Endothelial cell (in vitro differentiated cells): ENCODE measurements around the gene CCN6. TPM values are rescaled to one million over a fixed set of nuclear protein-coding genes. Genes with fewer than 3 reads are reported as not detected.
"Not testable (repeated sequence)": the region's sequence is repeated elsewhere in the genome, so short reads cannot be mapped to it uniquely, and the experiment has no call there.

Experiments used
- DNase-seq: peaks from one replicate; pipeline ENCODE4 v3.0.0; 2021; ENCODE audit warnings: low spot score
- H3K27ac Mint-ChIP-seq: one replicate; pipeline ENCODE4 v1.8.0; 2021; ENCODE audit warnings: mixed read lengths, inconsistent platforms; ENCODE audit not compliant: unreplicated experiment
- H3K27me3 Mint-ChIP-seq: one replicate; pipeline ENCODE4 v1.8.0; 2021; ENCODE audit warnings: mild to moderate bottlenecking, moderate library complexity, mixed read lengths, inconsistent platforms; ENCODE audit not compliant: unreplicated experiment
- H3K36me3 Mint-ChIP-seq: one replicate; pipeline ENCODE4 v1.8.0; 2021; ENCODE audit warnings: mild to moderate bottlenecking, low read depth, mixed read lengths, inconsistent platforms; ENCODE audit not compliant: unreplicated experiment
- H3K4me1 Mint-ChIP-seq: one replicate; pipeline ENCODE4 v1.8.0; 2021; ENCODE audit warnings: mild to moderate bottlenecking, mixed read lengths, inconsistent platforms; ENCODE audit not compliant: unreplicated experiment
- H3K4me3 Mint-ChIP-seq: one replicate; pipeline ENCODE4 v1.8.0; 2021; ENCODE audit warnings: mild to moderate bottlenecking, mixed read lengths, inconsistent platforms; ENCODE audit not compliant: unreplicated experiment
- H3K9me3 Mint-ChIP-seq: one replicate; pipeline ENCODE4 v1.8.0; 2021; ENCODE audit warnings: mixed read lengths, inconsistent platforms; ENCODE audit not compliant: unreplicated experiment
- total RNA-seq: library from RNA; stranded (reverse); fragmentation: NEBNext Ultra II Directional; extraction: Animal tissue kit (Norgen Biotek cat#: 25700); gene quantifications from one replicate; pipeline ENCODE4 v1.2.1, GENCODE V29; 2021; ENCODE audit not compliant: unreplicated experiment
- TF ChIP-seq, protein P1 (sequence below): fragments of 200-600 bp; sonication (generic); IDR thresholded peaks from one replicate; pipeline ENCODE4 v1.5.0; 2021; ENCODE audit warnings: antibody characterized with exemption; ENCODE audit not compliant: unreplicated experiment

Gene CCN6
- total RNA-seq, 1 donor from 2014 or later, result not detected

- no peaks in the 10 kb centered on the region for H3K36me3 Mint-ChIP-seq
- no peak overlapping the region for H3K27ac Mint-ChIP-seq
- H3K9me3 Mint-ChIP-seq, result no peaks in the 10 kb centered on the region
- H3K27me3 Mint-ChIP-seq, result no peaks in the 10 kb centered on the region
- peaks cover 2% of the 10 kb centered on the region for H3K4me1 Mint-ChIP-seq
- H3K4me3 Mint-ChIP-seq, result no peak overlapping the region
- DNase-seq, result no peak
- TF ChIP-seq, protein P1, sequence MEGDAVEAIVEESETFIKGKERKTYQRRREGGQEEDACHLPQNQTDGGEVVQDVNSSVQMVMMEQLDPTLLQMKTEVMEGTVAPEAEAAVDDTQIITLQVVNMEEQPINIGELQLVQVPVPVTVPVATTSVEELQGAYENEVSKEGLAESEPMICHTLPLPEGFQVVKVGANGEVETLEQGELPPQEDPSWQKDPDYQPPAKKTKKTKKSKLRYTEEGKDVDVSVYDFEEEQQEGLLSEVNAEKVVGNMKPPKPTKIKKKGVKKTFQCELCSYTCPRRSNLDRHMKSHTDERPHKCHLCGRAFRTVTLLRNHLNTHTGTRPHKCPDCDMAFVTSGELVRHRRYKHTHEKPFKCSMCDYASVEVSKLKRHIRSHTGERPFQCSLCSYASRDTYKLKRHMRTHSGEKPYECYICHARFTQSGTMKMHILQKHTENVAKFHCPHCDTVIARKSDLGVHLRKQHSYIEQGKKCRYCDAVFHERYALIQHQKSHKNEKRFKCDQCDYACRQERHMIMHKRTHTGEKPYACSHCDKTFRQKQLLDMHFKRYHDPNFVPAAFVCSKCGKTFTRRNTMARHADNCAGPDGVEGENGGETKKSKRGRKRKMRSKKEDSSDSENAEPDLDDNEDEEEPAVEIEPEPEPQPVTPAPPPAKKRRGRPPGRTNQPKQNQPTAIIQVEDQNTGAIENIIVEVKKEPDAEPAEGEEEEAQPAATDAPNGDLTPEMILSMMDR, result no peak
Measured at GRCh38 chr6:112087916-112088315, 34.0 kb downstream of the CCN6 start.

GRCh38 chr6:112096901-112097300 lies 43.0 kb downstream of the CCN6 start:
- no peak overlapping the region for H3K4me3 Mint-ChIP-seq
- no peak for DNase-seq
- TF ChIP-seq, protein P1, result no peak
- H3K27me3 Mint-ChIP-seq, result no peaks in the 10 kb centered on the region
- no peak overlapping the region for H3K27ac Mint-ChIP-seq
- H3K4me1 Mint-ChIP-seq, result peaks cover 3% of the 10 kb centered on the region
- no peaks in the 10 kb centered on the region for H3K9me3 Mint-ChIP-seq
- no peaks in the 10 kb centered on the region for H3K36me3 Mint-ChIP-seq

- TF ChIP-seq, protein P1, result no peak
- Mint-ChIP-seq H3K36me3 (no peaks in the 10 kb centered on the region), H3K27me3 (no peaks in the 10 kb centered on the region), H3K4me3 (no peak overlapping the region), H3K4me1 (peaks cover 12% of the 10 kb centered on the region), H3K27ac (no peak overlapping the region), H3K9me3 (no peaks in the 10 kb centered on the region)
- no peak for DNase-seq
Measured at GRCh38 chr6:112100561-112100960, 46.7 kb downstream of the CCN6 start.

DNA sequence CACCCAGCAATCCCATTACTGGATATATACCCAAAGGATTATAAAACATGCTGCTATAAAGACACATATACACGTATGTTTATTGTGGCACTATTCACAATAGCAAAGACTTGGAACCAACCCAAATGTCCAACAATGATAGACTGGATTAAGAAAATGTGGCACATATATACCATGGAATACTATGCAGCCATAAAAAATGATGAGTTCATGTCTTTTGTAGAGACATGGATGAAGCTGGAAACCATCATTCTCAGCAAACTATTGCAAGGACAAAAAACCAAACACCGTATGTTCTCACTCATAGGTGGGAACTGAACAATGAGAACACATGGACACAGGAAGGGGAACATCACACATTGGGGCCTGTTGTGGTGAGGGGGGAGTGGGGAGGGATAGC lies 52.1 kb downstream of the CCN6 start:
- DNase-seq, H3K27me3 Mint-ChIP-seq, H3K36me3 Mint-ChIP-seq, H3K9me3 Mint-ChIP-seq, H3K4me3 Mint-ChIP-seq, H3K27ac Mint-ChIP-seq: not testable (repeated sequence)
- H3K4me1 Mint-ChIP-seq, result peaks cover 12% of the 10 kb centered on the region

- H3K4me3 Mint-ChIP-seq, result no peak overlapping the region
- no peak for DNase-seq
- peaks cover 2% of the 10 kb centered on the region for H3K27me3 Mint-ChIP-seq
- peaks cover 12% of the 10 kb centered on the region for H3K4me1 Mint-ChIP-seq
- no peaks in the 10 kb centered on the region for H3K9me3 Mint-ChIP-seq
- TF ChIP-seq, protein P1, result no peak
- H3K36me3 Mint-ChIP-seq, result no peaks in the 10 kb centered on the region
- no peak overlapping the region for H3K27ac Mint-ChIP-seq
Measured at GRCh38 chr6:112106562-112106961, 52.7 kb downstream of the CCN6 start.

DNA sequence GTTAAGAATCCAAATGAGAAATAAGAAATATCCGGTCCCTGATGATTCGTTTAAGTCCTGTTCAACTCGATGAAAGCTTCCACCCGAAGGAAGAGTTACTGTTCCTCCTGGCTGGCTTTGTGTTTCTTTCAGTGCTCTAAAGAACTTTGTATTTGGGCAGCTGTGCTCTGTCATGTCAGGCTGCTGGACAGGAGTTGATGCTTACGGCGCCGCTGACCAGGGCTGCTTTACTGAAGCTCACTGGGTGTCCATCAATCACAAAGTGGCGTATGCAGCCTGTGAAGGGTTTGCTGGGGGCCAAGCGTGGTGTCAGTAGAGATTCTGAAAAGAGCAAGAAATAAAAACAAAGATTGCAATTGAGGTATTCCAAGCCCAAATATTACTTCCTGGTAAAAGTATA lies 55.4 kb downstream of the CCN6 start:
- TF ChIP-seq, protein P1, result no peak
- H3K27ac Mint-ChIP-seq, result no peak overlapping the region

More for the DNA sequence above, 55.4 kb downstream of the CCN6 start:
- DNase-seq, result no peak
- Mint-ChIP-seq H3K4me3 (no peak overlapping the region), H3K36me3 (no peaks in the 10 kb centered on the region), H3K4me1 (no peaks in the 10 kb centered on the region), H3K27me3 (peaks cover 5% of the 10 kb centered on the region), H3K9me3 (no peaks in the 10 kb centered on the region)
